HepG2 (cell line): Measurements from ENCODE around the gene KPNA4. TPM values are rescaled to one million over a fixed set of nuclear protein-coding genes. Genes with fewer than 3 reads are reported as not detected.
A peak's percentile ranks its signal among the peaks of the same experiment; 100 is the strongest.

Source experiments
- ARNTL ChIP-seq: sonication (generic); formaldehyde crosslinking; IDR thresholded peaks from 2 replicates; pipeline ENCODE4 v1.4.0; 2020; ENCODE audit warnings: mild to moderate bottlenecking, missing genetic modification reagents
- CHD2 ChIP-seq: IDR thresholded peaks from 2 replicates; pipeline ENCODE4 v1.6.1; 2011; ENCODE audit warnings: low read depth, low read length, improper control_type of control experiment
- FOXK2 ChIP-seq: fragments of 450-650 bp; IDR thresholded peaks from 2 replicates; pipeline ENCODE4 v1.6.1; 2016
- JARID2 ChIP-seq: sonication (generic); formaldehyde crosslinking; IDR thresholded peaks from 2 replicates; pipeline ENCODE4 v1.8.1; 2023; ENCODE audit warnings: missing genetic modification reagents, inconsistent platforms; ENCODE audit not compliant: insufficient replicate concordance
- KAT8 ChIP-seq: IDR thresholded peaks from 2 replicates; pipeline ENCODE4 v1.6.1; 2016; ENCODE audit warnings: missing genetic modification reagents, missing compliant biosample characterization
- ONECUT2 ChIP-seq: sonication (generic); formaldehyde crosslinking; IDR thresholded peaks from 2 replicates; pipeline ENCODE4 v1.4.0; 2020; ENCODE audit warnings: missing genetic modification reagents
- PHF20 ChIP-seq: sonication (generic); formaldehyde crosslinking; IDR thresholded peaks from 2 replicates; pipeline ENCODE4 v1.5.0; 2020; ENCODE audit warnings: mild to moderate bottlenecking, missing genetic modification reagents
- REL ChIP-seq: sonication (generic); formaldehyde crosslinking; conservative IDR thresholded peaks from 2 replicates; pipeline ENCODE4 v1.8.0; 2022; ENCODE audit warnings: mild to moderate bottlenecking, missing genetic modification reagents, moderate library complexity
- SP1 ChIP-seq, 2 experiments: fragments of 450-650 bp in 1 of 2; sonication (generic) in 1 of 2; formaldehyde crosslinking in 1 of 2; IDR thresholded peaks; 2 replicates each; pipeline versions ENCODE4 v1.4.0 to v1.6.1; 2016 to 2020; ENCODE audit warnings: missing genetic modification reagents in 1 of 2
- SRSF1 ChIP-seq: fragments of 200-400 bp; formaldehyde crosslinking; optimal IDR thresholded peaks from 2 replicates; pipeline ENCODE3; 2017; ENCODE audit warnings: mild to moderate bottlenecking, low read depth, low read length, moderate library complexity
- ZNF335 ChIP-seq: sonication (generic); formaldehyde crosslinking; IDR thresholded peaks from 2 replicates; pipeline ENCODE4 v1.4.0; 2020; ENCODE audit warnings: missing genetic modification reagents
- ZNF558 ChIP-seq: sonication (generic); formaldehyde crosslinking; IDR thresholded peaks from 2 replicates; pipeline ENCODE4 v1.9.0; 2022; ENCODE audit warnings: mild to moderate bottlenecking, missing genetic modification reagents, borderline replicate concordance
- ZNF672 ChIP-seq: sonication (generic); formaldehyde crosslinking; IDR thresholded peaks from 2 replicates; pipeline ENCODE4 v1.8.1; 2022; ENCODE audit warnings: missing genetic modification reagents
- polyA plus RNA-seq, 8 experiments: library from polyadenylated mRNA; depleted of rRNA in 3 of 8; stranded (reverse) in 7 of 8; unstranded in 1 of 8; fragments of >200 nt; fragmentation: Illumina TruSeq in 4 of 8; extraction: Trizol in 4 of 8; gene quantifications; 2 replicates each; pipeline versions ENCODE4 v1.2.1 to v1.2.3, GENCODE V29; 2011 to 2016; ENCODE audit warnings: low read depth in 4 of 8, missing spikeins in 1 of 8, mixed read lengths in 1 of 8; ENCODE audit not compliant: insufficient read depth in 1 of 8
- total RNA-seq, 5 experiments: library from RNA; depleted of rRNA; stranded (reverse); fragments of >200 nt; fragmentation: Illumina TruSeq; extraction: Trizol; gene quantifications; 2 replicates each; pipeline ENCODE4 v1.2.3, GENCODE V29; 2016; ENCODE audit warnings: low read depth in 1 of 5
- TF ChIP-seq, protein P1 (sequence below): sonication (generic); formaldehyde crosslinking; IDR thresholded peaks from 2 replicates; pipeline ENCODE4 v1.5.0; 2020; ENCODE audit warnings: mild to moderate bottlenecking, missing genetic modification reagents, borderline replicate concordance
- TF ChIP-seq, protein P2 (sequence below): IDR thresholded peaks from 2 replicates; pipeline ENCODE4 v1.6.1; 2018; ENCODE audit warnings: missing genetic modification reagents, mild to moderate bottlenecking, missing compliant biosample characterization
- TF ChIP-seq, protein P3 (sequence below): sonication (generic); formaldehyde crosslinking; IDR thresholded peaks from 2 replicates; pipeline ENCODE4 v1.4.0; 2020; ENCODE audit warnings: missing genetic modification reagents, low read depth, mild to moderate bottlenecking, borderline replicate concordance

KPNA4 gene
- total and polyA plus RNA-seq, 2 of the 13 experiments (the other 11 are each of a cell fraction or from before 2014, with no cell fraction given) = 9.9 to 27.9 TPM

DNA sequence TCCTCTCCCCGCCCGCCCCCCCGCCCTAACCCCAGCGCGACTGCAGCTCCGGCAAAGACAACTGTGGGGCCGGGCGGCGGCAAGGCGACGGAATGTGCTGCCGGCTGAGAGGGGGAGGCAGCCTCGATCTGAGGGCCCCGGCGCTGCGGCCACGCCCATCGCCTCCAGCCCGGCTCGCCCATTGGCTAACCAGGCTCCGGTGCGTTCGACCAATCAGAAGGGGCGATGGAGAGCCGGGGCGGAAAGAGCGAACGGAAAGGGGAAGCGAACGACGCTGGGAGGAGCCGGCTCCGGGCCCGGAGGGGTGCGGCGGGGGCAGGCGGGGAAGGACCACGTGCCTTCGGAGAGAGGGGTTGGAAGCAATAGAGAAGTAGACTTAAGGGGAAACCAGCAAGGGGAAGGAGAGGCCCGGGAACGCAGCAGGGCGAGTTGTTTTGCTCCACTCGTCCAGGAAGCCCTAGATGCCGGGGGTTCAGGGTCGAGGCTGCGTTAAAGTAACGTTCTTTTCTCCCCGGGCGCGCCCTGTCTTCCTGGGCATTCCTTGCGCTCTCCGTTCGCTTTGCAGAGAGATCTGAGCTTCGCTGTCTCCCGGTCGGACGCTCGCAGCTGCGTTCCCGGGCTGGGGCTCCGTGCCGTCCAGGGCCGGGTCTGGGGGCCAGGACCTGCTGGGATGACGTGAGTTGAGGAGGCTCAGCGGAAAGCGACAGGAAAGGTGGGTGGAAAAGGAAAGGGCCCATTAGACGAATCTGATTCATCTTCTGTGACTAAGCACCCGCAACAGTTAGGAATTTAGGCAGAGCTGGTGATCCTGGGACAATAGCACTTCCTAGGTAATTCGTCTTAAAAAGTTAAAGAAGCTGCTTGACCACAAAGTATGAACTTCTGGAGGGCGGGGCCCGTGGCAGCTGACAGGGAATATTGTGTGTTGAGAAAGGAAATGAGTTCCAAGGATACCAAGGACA lies at the start of gene KPNA4 (continued):
- TF ChIP-seq, protein P1, sequence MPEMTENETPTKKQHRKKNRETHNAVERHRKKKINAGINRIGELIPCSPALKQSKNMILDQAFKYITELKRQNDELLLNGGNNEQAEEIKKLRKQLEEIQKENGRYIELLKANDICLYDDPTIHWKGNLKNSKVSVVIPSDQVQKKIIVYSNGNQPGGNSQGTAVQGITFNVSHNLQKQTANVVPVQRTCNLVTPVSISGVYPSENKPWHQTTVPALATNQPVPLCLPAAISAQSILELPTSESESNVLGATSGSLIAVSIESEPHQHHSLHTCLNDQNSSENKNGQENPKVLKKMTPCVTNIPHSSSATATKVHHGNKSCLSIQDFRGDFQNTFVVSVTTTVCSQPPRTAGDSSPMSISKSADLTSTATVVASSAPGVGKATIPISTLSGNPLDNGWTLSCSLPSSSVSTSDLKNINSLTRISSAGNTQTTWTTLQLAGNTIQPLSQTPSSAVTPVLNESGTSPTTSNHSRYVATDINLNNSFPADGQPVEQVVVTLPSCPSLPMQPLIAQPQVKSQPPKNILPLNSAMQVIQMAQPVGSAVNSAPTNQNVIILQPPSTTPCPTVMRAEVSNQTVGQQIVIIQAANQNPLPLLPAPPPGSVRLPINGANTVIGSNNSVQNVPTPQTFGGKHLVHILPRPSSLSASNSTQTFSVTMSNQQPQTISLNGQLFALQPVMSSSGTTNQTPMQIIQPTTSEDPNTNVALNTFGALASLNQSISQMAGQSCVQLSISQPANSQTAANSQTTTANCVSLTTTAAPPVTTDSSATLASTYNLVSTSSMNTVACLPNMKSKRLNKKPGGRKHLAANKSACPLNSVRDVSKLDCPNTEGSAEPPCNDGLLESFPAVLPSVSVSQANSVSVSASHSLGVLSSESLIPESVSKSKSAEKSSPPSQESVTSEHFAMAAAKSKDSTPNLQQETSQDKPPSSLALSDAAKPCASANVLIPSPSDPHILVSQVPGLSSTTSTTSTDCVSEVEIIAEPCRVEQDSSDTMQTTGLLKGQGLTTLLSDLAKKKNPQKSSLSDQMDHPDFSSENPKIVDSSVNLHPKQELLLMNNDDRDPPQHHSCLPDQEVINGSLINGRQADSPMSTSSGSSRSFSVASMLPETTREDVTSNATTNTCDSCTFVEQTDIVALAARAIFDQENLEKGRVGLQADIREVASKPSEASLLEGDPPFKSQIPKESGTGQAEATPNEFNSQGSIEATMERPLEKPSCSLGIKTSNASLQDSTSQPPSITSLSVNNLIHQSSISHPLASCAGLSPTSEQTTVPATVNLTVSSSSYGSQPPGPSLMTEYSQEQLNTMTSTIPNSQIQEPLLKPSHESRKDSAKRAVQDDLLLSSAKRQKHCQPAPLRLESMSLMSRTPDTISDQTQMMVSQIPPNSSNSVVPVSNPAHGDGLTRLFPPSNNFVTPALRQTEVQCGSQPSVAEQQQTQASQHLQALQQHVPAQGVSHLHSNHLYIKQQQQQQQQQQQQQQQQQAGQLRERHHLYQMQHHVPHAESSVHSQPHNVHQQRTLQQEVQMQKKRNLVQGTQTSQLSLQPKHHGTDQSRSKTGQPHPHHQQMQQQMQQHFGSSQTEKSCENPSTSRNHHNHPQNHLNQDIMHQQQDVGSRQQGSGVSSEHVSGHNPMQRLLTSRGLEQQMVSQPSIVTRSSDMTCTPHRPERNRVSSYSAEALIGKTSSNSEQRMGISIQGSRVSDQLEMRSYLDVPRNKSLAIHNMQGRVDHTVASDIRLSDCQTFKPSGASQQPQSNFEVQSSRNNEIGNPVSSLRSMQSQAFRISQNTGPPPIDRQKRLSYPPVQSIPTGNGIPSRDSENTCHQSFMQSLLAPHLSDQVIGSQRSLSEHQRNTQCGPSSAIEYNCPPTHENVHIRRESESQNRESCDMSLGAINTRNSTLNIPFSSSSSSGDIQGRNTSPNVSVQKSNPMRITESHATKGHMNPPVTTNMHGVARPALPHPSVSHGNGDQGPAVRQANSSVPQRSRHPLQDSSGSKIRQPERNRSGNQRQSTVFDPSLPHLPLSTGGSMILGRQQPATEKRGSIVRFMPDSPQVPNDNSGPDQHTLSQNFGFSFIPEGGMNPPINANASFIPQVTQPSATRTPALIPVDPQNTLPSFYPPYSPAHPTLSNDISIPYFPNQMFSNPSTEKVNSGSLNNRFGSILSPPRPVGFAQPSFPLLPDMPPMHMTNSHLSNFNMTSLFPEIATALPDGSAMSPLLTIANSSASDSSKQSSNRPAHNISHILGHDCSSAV (CRISPR knock-in tag) = no peak
- TF ChIP-seq ZNF335 (peak; percentile 21; the same call in 1 of the 2 replicates), SP1 (IDR thresholded peaks at IDR 0.05) (no peak), SP1 (CRISPR knock-in tag; IDR thresholded peaks at IDR 0.05) (peak; percentile 88), KAT8 (peak; percentile 63; the same call in 1 of the 2 replicates), SRSF1 (peak; percentile 72), REL (CRISPR knock-in tag) (no peak), ARNTL (peak; percentile 79; the same call in 1 of the 2 replicates), ONECUT2 (CRISPR knock-in tag) (no peak), ZNF558 (CRISPR knock-in tag) (peak; percentile 40; the same call in 1 of the 2 replicates), JARID2 (CRISPR knock-in tag) (no peak), CHD2 (no peak), ZNF672 (CRISPR knock-in tag) (no peak), FOXK2 (no peak), PHF20 (CRISPR knock-in tag) (peak; percentile 73)
- TF ChIP-seq, protein P2, sequence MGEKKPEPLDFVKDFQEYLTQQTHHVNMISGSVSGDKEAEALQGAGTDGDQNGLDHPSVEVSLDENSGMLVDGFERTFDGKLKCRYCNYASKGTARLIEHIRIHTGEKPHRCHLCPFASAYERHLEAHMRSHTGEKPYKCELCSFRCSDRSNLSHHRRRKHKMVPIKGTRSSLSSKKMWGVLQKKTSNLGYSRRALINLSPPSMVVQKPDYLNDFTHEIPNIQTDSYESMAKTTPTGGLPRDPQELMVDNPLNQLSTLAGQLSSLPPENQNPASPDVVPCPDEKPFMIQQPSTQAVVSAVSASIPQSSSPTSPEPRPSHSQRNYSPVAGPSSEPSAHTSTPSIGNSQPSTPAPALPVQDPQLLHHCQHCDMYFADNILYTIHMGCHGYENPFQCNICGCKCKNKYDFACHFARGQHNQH (CRISPR knock-in tag) = peak; percentile 73; the same call in 1 of the 2 replicates
- TF ChIP-seq, protein P3, sequence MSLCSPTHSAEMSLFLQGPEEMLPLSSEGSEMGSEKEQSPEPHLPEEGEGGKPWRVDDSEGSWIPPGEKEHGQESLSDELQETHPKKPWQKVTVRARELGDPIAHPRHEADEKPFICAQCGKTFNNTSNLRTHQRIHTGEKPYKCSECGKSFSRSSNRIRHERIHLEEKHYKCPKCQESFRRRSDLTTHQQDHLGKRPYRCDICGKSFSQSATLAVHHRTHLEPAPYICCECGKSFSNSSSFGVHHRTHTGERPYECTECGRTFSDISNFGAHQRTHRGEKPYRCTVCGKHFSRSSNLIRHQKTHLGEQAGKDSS (CRISPR knock-in tag) = no peak; the same call in 1 of the 2 replicates
